ENCODE results near the gene ZFPM1. TPM values are rescaled to one million over a fixed set of nuclear protein-coding genes. Genes with fewer than 3 reads are reported as not detected.

ZFPM1 gene
- total RNA-seq, 6 donors from 2014 or later = 1.0 to 8.4 (median 3.3) TPM

DNA sequence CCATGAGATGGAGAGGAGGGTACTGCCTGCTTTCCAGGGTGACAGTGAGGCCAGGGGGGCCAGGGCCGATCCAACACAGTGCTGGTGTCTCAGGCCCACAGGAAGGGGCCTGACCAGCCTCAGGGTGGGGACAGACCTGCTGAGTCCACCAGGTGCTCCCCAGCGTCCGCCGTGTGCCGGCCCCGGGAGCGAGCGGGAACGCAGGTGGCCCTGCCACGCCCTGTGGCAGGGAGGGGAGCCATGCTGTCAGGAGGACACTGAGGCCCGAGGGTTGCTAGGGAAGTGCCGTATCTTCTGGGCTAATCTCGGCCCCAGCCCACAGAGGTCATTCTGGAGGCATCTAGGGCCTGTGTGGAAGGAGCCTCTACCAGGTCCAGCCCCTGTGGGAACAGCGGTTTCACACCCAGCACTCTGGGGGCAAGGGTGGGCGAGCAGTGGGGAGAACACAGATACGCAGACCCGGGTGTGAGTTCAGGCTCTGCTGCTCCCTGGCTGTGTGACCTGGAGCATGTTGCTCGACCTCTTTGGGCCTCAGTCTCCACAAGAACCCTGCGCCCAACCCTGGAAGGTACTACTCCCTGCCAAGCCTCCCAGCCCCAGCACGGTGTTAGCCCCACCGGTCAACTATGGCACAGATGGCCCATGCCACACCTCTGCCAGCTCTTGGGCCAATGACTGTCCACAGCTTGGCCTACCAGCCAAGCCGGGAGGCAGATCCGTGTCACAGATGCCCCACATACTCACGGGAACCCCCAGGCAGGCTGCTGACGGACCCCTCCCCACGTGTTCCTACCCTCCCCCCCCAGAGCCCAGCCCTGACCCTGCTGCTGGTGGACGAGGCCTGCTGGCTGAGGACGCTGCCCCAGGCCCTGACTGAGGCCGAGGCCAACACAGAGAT is 73.2 kb downstream of the ZFPM1 start:
- DNase-seq = peak in 1 of 2 donors; percentile 50
- H3K27me3 ChIP-seq = peaks cover 0 to 5% (median 2%) of the 10 kb centered on the region in 4 donors
- no peaks in the 10 kb centered on the region for H3K36me3 ChIP-seq
- 70 to 79% methylated on average over 9 to 26 of the region's 29 CpGs for WGBS, 2 donors
- no peak for TF ChIP-seq POLR2AphosphoS5 (IDR thresholded peaks at IDR 0.05)
- no peak for TF ChIP-seq EP300 (IDR thresholded peaks at IDR 0.05)
- TF ChIP-seq, protein P1, sequence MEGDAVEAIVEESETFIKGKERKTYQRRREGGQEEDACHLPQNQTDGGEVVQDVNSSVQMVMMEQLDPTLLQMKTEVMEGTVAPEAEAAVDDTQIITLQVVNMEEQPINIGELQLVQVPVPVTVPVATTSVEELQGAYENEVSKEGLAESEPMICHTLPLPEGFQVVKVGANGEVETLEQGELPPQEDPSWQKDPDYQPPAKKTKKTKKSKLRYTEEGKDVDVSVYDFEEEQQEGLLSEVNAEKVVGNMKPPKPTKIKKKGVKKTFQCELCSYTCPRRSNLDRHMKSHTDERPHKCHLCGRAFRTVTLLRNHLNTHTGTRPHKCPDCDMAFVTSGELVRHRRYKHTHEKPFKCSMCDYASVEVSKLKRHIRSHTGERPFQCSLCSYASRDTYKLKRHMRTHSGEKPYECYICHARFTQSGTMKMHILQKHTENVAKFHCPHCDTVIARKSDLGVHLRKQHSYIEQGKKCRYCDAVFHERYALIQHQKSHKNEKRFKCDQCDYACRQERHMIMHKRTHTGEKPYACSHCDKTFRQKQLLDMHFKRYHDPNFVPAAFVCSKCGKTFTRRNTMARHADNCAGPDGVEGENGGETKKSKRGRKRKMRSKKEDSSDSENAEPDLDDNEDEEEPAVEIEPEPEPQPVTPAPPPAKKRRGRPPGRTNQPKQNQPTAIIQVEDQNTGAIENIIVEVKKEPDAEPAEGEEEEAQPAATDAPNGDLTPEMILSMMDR (IDR thresholded peaks at IDR 0.05) = no peak
- TF ChIP-seq POLR2A (IDR thresholded peaks at IDR 0.05) = no peak
- no peak overlapping the region for H3K4me3 ChIP-seq
- H3K27ac ChIP-seq = peak overlapping the region in 1 of 4 donors; percentile 8
- H3K4me1 ChIP-seq = peaks cover 10 to 26% (median 17%) of the 10 kb centered on the region in 4 donors
- H3K9me3 ChIP-seq = no peaks in the 10 kb centered on the region
- ATAC-seq (ENCODE audit: low FRiP score in 2 of 2) = no peak

DNA sequence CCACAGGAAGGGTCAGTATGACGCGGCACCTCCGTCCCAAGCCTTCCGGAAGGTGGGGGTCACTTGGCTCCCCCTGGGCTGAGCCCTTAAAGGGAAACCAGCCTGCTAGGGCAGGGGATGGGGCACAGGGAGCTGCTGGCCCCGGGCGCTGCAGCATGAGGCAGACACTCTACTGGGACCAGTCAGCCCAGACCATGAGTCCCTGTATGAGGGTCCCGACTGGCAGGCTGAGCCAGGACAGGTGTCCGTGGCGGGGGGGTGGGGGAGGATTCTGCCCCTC is 73.8 kb downstream of the ZFPM1 start:
- H3K27ac ChIP-seq = no peak overlapping the region
- peaks cover 0 to 5% (median 2%) of the 10 kb centered on the region in 4 donors for H3K27me3 ChIP-seq
- peaks cover 10 to 26% (median 17%) of the 10 kb centered on the region in 4 donors for H3K4me1 ChIP-seq
- no peak overlapping the region for H3K4me3 ChIP-seq
- TF ChIP-seq, protein P1 (IDR thresholded peaks at IDR 0.05) = no peak
- TF ChIP-seq EP300 (IDR thresholded peaks at IDR 0.05) (no peak), POLR2A (IDR thresholded peaks at IDR 0.05) (no peak), POLR2AphosphoS5 (IDR thresholded peaks at IDR 0.05) (no peak)
- H3K36me3 ChIP-seq = no peaks in the 10 kb centered on the region
- WGBS, 2 donors = 68% methylated on average over 6 of the region's 9 CpGs; no CpG with 5 or more reads in 1 of the 2 donors
- ATAC-seq (ENCODE audit: low FRiP score in 2 of 2) = no peak
- no peak for DNase-seq
- H3K9me3 ChIP-seq = no peaks in the 10 kb centered on the region

DNA sequence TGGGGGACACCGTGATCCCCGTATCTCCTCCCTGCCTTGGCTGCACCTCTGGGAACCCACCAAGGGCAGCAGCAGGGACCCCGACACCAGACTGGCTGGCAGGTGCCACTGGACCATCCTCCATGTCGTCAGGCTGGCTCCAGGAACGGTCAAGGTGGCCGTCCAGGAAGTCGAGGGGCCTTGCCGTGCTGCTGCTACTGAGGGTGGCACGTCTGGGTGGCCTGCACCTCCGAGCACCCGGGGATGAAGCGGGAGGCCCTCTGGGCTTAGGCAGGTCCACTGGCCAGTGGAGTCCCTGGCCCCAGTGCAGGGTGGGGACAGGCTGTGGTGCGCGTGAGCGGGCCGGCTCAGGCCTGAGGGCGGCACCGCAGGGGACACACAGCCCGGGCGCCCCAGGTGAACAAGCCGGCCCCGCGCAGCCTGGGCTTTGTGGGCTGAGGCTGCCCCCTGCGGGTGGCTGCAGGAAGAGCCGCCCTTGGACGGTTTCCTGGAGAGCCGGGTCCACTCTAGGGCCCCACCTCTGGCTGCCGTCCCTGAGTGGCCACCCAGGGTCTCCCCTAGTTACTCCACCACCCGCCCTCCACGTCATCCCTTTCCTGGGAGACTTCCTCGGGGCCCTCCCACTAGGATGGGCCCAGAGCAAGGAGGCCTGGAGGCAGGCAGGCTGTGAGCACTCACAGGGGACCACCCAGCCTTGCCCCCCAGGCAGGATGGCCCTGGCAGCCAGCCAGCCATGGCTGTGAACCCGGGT is 74.3 kb downstream of the ZFPM1 start:
- Histone ChIP-seq H3K9me3 (no peaks in the 10 kb centered on the region), H3K4me3 (no peak overlapping the region), H3K4me1 (peaks cover 10 to 26% (median 17%) of the 10 kb centered on the region in 4 donors), H3K27ac (no peak overlapping the region), H3K27me3 (peaks cover 0 to 5% (median 2%) of the 10 kb centered on the region in 4 donors), H3K36me3 (no peaks in the 10 kb centered on the region)
- 10 to 12% methylated on average over 2 to 20 of the region's 32 CpGs for WGBS, 2 donors
- TF ChIP-seq POLR2AphosphoS5 (IDR thresholded peaks at IDR 0.05) = no peak
- TF ChIP-seq POLR2A (IDR thresholded peaks at IDR 0.05) = no peak
- no peak for TF ChIP-seq EP300 (IDR thresholded peaks at IDR 0.05)
- TF ChIP-seq, protein P1 (IDR thresholded peaks at IDR 0.05) = peak; percentile 91 to 96 (median 92)
- DNase-seq (peak; percentile 52 to 93), ATAC-seq (ENCODE audit: low FRiP score in 2 of 2) (peak; percentile 67 to 86)

DNA sequence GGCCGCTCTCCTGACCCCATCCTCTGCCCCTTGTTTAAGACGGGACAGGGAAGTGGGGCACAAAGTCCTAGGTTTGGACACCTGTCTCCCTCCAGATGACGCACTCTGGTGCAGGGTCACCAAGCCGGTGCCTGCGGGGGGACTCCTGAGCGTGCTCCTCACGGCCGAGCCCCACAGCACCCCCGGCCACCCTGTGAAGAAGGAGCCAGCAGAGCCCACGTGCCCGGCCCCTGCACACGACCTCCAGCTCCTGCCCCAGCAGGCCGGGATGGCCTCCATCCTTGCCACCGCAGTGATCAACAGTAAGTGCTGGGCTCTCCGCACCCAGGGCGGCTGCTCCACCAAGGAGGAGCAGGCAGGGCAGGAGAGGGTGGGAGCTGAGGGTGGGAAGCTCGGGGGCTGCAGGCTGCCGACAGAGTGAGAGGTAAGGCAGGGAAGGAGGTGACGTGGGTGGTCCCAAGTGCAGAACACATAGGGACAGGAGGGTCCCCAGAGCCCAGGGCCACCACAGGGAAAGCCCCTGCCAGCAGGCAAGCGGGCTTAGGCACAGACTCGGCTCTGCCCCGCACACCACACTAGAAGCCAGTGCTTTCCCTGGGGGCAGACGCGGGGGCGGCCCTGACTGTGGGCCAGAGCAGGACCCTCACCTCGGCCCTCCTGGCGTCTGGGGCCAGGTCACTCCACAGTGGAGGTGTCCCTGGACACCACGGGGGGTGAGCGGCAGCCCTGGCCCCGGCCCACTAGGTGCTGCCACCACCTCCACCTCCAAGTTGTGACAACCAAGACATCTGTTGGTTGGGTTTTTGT is 75.1 kb downstream of the ZFPM1 start:
- no peak overlapping the region for H3K4me3 ChIP-seq
- 83 to 90% methylated on average over 7 to 28 of the region's 30 CpGs for WGBS, 2 donors
- ATAC-seq (ENCODE audit: low FRiP score in 2 of 2) (no peak), DNase-seq (peak in 1 of 2 donors; percentile 80)
- H3K4me1 ChIP-seq = peaks cover 16 to 30% (median 21%) of the 10 kb centered on the region in 4 donors
- H3K9me3 ChIP-seq = no peaks in the 10 kb centered on the region
- no peaks in the 10 kb centered on the region for H3K36me3 ChIP-seq
- peaks cover 0 to 3% (median 0%) of the 10 kb centered on the region in 4 donors for H3K27me3 ChIP-seq
- no peak for TF ChIP-seq POLR2A (IDR thresholded peaks at IDR 0.05)
- H3K27ac ChIP-seq = no peak overlapping the region
